GM08714 (cell line): ENCODE data around the gene HHIPL2.
"Not testable (repeated sequence)": the region's sequence is repeated elsewhere in the genome, so short reads cannot be mapped to it uniquely, and the experiment has no call there.

ENCODE experiments used
- H3K4me3 ChIP-seq: fragments of 200-500 bp; sonication (Bioruptor generic); 2 replicates; pipeline ENCODE4 v1.5.1; 2014; ENCODE audit warnings: mild to moderate bottlenecking, low read length, inconsistent platforms
- ZNF274 ChIP-seq: IDR thresholded peaks from 2 replicates; pipeline ENCODE4 v1.6.1; 2012; ENCODE audit warnings: mild to moderate bottlenecking, low read depth, low read length

Gene HHIPL2

DNA sequence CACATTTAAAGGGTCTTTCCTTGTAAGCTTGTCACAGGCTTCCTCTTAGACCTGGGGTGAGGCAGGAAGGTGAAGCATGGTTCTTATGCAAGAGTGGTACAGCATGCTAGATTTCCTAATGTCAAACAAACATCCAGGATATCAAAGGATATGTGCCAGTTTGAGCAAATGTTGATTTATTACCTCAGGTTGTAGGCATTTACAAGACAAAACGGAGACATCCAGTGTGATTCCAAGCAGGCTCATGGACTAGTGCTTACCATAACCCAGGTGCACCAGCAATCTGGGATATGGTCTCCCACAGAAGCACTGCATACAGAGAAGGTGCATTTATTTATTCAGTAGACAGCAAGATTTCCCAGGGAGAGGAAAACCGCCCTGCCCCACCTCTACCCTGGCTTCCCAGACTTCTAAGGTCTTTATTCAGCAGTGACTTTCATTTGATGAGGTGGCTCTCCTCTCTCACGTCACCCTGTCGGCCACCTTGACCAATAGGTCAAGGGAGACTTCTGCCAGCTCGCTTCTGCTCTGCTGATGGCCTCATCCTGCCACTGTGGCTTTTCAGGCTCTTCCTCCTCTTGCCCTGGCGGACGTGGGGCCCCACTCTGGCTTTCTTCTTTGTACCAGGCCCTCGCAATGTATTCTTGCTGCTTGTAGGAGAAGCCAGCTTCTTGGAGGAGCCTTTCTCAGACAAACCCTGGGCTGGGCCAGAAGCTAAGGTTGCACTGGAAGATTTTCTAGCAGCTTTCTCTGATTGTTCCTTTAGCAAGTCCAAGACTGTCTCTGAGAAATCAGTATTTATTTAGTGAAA lies 25.6 kb downstream of the HHIPL2 start:
- H3K4me3 ChIP-seq = no peak overlapping the region
- TF ChIP-seq ZNF274 = no peak

DNA sequence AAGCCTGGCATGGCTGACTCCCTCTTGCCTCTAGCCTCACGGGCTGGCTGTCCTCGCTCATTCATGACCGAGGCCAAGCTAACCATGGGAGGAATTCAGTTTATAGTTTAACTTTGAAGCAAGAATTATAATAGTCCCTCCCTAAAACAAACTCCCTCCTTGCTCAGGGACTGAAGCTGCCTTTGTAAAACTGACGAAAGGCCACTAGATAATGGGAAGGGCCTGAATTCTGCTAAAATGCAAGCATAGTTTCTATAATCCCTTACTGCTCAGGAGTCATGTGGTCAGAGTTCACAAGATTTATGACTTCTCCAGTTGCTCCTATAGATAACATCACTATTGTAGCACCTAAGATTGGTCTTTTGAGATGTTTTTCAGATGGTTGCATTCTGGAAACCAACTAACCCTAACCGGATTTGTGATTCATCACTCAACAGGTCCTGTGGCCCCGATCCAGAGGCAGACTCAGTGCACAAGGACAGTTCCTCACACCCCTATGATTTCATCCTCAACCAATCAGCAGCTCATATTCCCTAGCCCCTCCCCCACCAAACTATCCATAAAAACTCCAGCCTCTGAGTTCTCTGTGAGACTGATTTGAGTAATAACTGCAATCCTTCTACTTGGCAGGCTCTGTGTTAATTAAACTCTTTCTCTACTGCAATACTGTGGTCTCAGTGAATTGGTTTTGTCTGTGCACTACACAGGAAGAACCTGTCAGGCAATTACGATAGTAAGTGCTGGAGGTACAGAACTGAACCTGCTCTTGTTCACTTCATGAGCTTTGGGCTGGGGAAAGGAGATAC lies 26.4 kb downstream of the HHIPL2 start:
- H3K4me3 ChIP-seq = no peak overlapping the region
- no peak for TF ChIP-seq ZNF274

DNA sequence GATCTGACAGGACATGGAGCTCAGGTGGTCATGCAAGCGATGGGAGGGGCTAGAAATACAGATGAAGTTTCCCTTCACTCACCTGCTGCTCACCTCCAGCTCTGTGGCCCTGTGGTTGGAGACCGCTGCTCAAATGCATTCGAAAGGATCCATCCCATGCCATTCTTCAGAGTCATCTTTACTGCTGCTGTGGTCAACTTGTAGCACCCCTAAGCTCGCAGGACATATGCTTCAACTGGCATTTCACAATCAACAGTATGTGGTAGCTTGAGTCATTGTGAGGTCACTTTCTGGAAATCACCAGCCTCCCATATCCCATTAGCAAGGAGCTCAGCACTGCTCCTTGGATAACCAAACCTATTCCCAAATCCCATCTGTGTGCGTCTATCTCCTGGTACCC lies 58.4 kb downstream of the HHIPL2 start:
- not testable (repeated sequence) for H3K4me3 ChIP-seq

DNA sequence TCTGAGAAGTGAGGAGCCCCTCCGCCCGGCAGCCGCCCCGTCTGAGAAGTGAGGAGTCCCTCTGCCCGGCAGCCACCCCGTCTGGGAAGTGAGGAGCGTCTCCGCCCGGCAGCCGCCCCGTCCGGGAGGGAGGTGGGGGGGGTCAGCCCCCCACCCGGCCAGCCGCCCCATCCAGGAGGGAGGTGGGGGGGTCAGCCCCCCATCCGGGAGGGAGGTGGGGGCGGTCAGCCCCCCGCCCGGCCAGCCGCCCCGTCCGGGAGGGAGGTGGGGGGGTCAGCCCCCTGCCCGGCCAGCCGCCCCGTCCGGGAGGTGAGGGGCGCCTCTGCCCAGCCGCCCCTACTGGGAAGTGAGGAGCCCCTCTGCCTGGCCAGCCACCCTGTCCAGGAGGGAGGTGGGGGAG lies 60.1 kb downstream of the HHIPL2 start:
- H3K4me3 ChIP-seq = not testable (repeated sequence)

DNA sequence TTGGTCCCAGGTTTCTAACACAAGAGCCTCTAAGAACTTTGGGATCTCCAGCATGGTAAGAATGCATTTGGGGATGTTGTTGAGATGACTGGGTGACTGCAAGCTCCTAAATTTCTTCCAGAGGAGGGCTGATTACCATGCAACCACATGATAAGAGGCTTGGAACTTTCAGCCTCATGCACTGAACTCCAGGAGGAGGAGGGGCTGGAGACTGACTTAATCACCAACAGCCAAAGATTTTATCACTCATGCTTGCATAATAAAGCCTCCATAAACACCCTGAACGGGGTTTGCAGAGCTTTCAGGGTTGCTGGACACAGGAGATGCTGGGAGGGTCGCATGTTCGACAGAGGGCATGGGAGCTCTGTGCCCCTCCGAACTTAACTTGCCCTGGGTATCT lies 63.9 kb downstream of the HHIPL2 start:
- H3K4me3 ChIP-seq = not testable (repeated sequence)

DNA sequence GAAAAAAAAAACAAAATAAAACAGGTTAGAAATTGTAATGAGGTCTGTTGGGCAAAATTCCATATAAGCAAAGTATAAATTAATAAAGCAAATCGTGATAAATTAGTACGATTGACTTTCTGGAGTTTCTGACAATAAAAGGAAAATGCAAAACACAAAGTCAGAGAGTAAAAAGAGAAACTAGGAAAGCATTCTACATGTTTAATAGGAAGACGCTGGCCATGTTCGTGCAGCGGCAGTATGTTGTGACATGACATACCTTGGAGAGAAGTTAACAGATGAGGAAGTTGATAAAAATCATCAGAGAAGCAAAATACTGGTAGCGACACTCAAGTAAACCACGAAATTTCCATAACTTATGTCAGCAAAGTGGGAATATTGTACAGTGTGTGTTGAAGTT lies 68.3 kb downstream of the HHIPL2 start:
- H3K4me3 ChIP-seq = not testable (repeated sequence)

DNA sequence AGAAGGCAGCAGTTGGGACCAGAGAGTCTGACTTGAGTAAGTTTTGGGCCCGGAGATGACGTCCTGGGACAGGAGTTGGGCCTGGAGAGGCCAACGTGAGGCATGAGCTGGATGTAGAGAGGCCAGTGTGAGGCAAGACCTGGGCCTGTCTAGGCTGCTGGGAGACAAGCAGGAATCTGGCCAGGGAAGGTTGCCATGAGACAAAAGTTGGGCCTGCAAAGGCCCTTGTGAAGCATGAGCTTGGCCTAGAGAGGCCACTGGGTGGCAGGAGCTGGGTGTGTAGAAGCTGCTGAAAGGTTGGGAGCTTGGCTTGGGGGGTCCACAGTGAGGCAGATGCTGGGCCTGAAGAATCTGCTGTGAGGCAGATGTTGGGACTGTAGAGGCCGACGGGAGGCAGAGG lies 71.5 kb downstream of the HHIPL2 start:
- not testable (repeated sequence) for H3K4me3 ChIP-seq

DNA sequence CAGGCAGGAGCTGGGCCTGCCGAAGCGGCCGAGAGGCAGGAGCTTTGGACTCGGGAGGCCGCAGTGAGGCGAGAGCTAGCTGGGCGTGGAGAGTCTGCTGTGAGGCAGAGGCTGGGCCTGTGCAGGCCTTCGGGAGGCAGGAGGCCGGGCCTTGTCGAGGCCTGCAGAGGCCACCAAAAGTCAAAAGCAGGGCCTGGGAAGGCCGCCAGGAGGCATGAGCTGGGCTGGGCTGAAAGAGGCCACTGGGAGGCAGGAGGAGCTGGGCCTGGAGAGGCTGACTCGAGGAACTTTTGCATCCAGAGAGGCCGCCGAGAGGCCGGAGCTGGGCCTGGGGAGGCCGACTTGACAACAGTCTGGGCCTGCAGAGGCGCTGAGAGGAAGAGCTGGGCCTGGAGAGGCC lies 74.2 kb downstream of the HHIPL2 start:
- not testable (repeated sequence) for H3K4me3 ChIP-seq

DNA sequence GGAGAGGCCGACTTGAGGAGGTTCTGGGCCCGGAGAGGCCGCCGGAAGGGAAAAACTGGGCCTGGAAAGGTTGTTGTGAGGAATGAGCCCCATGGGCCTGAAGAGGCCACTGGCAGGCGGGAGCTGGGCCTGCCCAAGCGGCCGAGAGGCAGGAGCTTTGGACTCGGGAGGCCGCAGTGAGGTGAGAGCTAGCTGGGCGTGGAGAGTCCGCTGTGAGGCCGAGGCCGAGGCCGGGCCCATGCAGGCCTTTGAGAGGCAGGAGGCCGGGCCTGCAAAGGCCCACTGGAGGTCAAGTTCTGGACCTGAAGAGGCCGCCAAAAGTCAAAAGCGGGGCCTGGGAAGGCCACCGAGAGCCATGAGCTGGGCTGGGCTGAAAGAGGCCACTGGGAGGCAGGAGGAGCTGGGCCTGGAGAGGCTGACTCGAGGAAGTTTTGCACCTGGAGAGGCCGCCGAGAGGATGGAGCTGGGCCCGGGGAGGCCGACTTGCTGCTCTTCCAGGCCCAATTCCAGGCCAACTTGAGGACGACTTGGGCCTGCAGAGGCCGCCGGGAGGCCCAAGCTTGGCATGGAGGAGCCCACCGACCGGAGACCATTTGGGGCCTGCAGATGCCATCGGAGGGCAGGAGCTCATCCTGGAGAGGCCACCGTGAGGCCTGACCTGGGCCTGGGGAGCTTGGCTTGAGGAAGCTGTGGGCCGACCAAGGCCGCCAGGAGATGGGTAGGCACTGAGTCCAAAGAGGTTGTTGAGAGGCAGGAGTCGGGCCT lies 74.9 kb downstream of the HHIPL2 start:
- H3K4me3 ChIP-seq = not testable (repeated sequence)
